A549 (cell line): ENCODE data around the gene OVAAL. TPM values are rescaled to one million over a fixed set of nuclear protein-coding genes. Genes with fewer than 3 reads are reported as not detected.

Experiments
- ATAC-seq, 2 experiments: fragments of 200-7000 bp in 1 of 2; fragments of >200 bp in 1 of 2; cut with Nextera tagmentation in 1 of 2; cut with Tn5 transposase in 1 of 2; 3 replicates each; pipeline versions ENCODE4 v1.8.0 to v1.9.1; 2018 to 2020; ENCODE audit warnings: mild to moderate bottlenecking in 1 of 2, moderate library complexity in 1 of 2
- CTCF ChIA-PET: fragments of 300-600 bp; sonication (Branson Sonifier 250); formaldehyde crosslinking; extraction: SDS; loops from one replicate; lab custom pipeline; 2021; ENCODE audit warnings: antibody characterized with exemption, inconsistent platforms; lab: Yijun Ruan, JAX
- POLR2A ChIA-PET: fragments of 350-600 bp; formaldehyde crosslinking; extraction: SDS; loops from one replicate; lab custom pipeline; 2021; ENCODE audit warnings: antibody characterized with exemption, inconsistent platforms; lab: Yijun Ruan, JAX
- DNase-seq, 2 experiments: peaks; one replicate each; pipeline versions ENCODE4 v3.0.0 to v3.0.0-alpha.2; 2011 to 2016; ENCODE audit warnings: low read depth in 1 of 2, low spot score in 1 of 2
- FAIRE-seq: peaks from 2 replicates; lab custom pipeline; 2011; peaks lifted over from hg19 to GRCh38; lab: Jason Lieb, UNC
- H3K27ac ChIP-seq, 2 experiments: fragments of >200 bp; sonication (Bioruptor Twin); formaldehyde crosslinking; 3 replicates each; pipeline ENCODE4 v1.5.1; 2016 to 2017
- H3K4me1 ChIP-seq: fragments of >200 bp; sonication (Bioruptor Twin); formaldehyde crosslinking; 3 replicates; pipeline ENCODE4 v1.6.1; 2016
- H3K4me2 ChIP-seq: fragments of >200 bp; sonication (Bioruptor Twin); formaldehyde crosslinking; 3 replicates; pipeline ENCODE4 v1.6.1; 2016
- H3K4me3 ChIP-seq: fragments of >200 bp; sonication (Bioruptor Twin); formaldehyde crosslinking; 3 replicates; pipeline ENCODE4 v1.5.1; 2016
- H3K9me3 ChIP-seq: fragments of >200 bp; sonication (Bioruptor Twin); formaldehyde crosslinking; 3 replicates; pipeline ENCODE4 v1.6.1; 2016
- BCL3 ChIP-seq: fragments of >200 bp; sonication (Bioruptor Twin); formaldehyde crosslinking; IDR thresholded peaks from 3 replicates; pipeline ENCODE4 v1.6.1; 2016
- EHF ChIP-seq: fragments of 250-450 bp; sonication (Bioruptor Pico); IDR thresholded peaks from 2 replicates; pipeline ENCODE4 v1.5.0; 2020; ENCODE audit warnings: mild to moderate bottlenecking
- ESRRA ChIP-seq: fragments of 150-350 bp; IDR thresholded peaks from 2 replicates; pipeline ENCODE4 v1.6.1; 2014; ENCODE audit warnings: mild to moderate bottlenecking, low read length, borderline replicate concordance
- FOSL2 ChIP-seq, 2 experiments: fragments of 450-650 bp in 1 of 2; fragments of >200 bp in 1 of 2; sonication (Bioruptor Twin) in 1 of 2; formaldehyde crosslinking; IDR thresholded peaks; 2 replicates each; pipeline versions ENCODE4 v1.5.0 to v1.6.1; 2016 to 2020; ENCODE audit warnings: mild to moderate bottlenecking in 1 of 2, moderate library complexity in 1 of 2
- FOXS1 ChIP-seq: fragments of 250-450 bp; sonication (Bioruptor Pico); IDR thresholded peaks from 2 replicates; pipeline ENCODE4 v1.5.0; 2020; ENCODE audit warnings: mild to moderate bottlenecking, moderate library complexity
- MAFK ChIP-seq: fragments of 450-650 bp; IDR thresholded peaks from 2 replicates; pipeline ENCODE4 v1.6.1; 2014; ENCODE audit not compliant: partially characterized antibody
- NFE2L2 ChIP-seq: fragments of 150-350 bp; conservative IDR thresholded peaks from 2 replicates; pipeline ENCODE4 v1.6.1; 2014; ENCODE audit warnings: low read length
- RAD21 ChIP-seq, 2 experiments: fragments of >200 bp in 1 of 2; sonication (Bioruptor Twin) in 1 of 2; formaldehyde crosslinking in 1 of 2; IDR thresholded peaks in 1 of 2; conservative IDR thresholded peaks in 1 of 2; 2 replicates in 1 of 2; 3 replicates in 1 of 2; pipeline ENCODE4 v1.6.1; 2012 to 2018; ENCODE audit warnings: inconsistent platforms in 1 of 2
- RNF2 ChIP-seq: fragments of 200-600 bp; sonication (generic); IDR thresholded peaks from 2 replicates; pipeline ENCODE4 v1.6.1; 2016; ENCODE audit warnings: low read depth, mild to moderate bottlenecking, antibody characterized with exemption, moderate library complexity, borderline replicate concordance
- SMC3 ChIP-seq: fragments of >200 bp; sonication (Bioruptor Twin); formaldehyde crosslinking; IDR thresholded peaks from 3 replicates; pipeline ENCODE4 v1.6.1; 2018; ENCODE audit warnings: inconsistent platforms
- TFCP2L1 ChIP-seq: fragments of 250-450 bp; sonication (Bioruptor Pico); IDR thresholded peaks from 2 replicates; pipeline ENCODE4 v1.5.0; 2021; ENCODE audit warnings: mild to moderate bottlenecking
- TP53 ChIP-seq: fragments of 250-450 bp; sonication (Bioruptor Pico); IDR thresholded peaks from 2 replicates; pipeline ENCODE4 v1.5.0; 2021; ENCODE audit warnings: mild to moderate bottlenecking, moderate library complexity
- ZNF302 ChIP-seq: fragments of 250-450 bp; sonication (Bioruptor Pico); IDR thresholded peaks from 2 replicates; pipeline ENCODE4 v1.9.0; 2021; ENCODE audit warnings: inconsistent platforms, mild to moderate bottlenecking, moderate library complexity
- WGBS: methylation state at CpG from one replicate; pipeline ENCODE4 v1.1.6; 2017; ENCODE audit errors: missing lambda C conversion rate; 5-methylcytosine and 5-hydroxymethylcytosine counted together
- polyA plus RNA-seq, 4 experiments: library from polyadenylated mRNA; depleted of rRNA in 3 of 4; stranded (reverse); fragments of >200 nt; fragmentation: RNase III in 1 of 4; extraction: RNeasy Plus Mini Kit Qiagen cat#74134 plus additional on column Dnase treatment in 1 of 4; gene quantifications; 2 replicates in 3 of 4; 3 replicates in 1 of 4; pipeline ENCODE4 v1.2.3, GENCODE V29; 2011 to 2017
- TF ChIP-seq, protein P1 (sequence below): fragments of >200 bp; sonication (Bioruptor Twin); formaldehyde crosslinking; IDR thresholded peaks from 3 replicates; pipeline ENCODE4 v1.5.1; 2016
- TF ChIP-seq, protein P2 (sequence below): IDR thresholded peaks from 2 replicates; pipeline ENCODE4 v1.6.1; 2012; ENCODE audit warnings: low read depth, borderline replicate concordance

OVAAL gene
- polyA plus RNA-seq, 2 of the 4 experiments (the other 2 are of a cell fraction): 0.08 TPM; not detected in 1

- ATAC-seq: peak; percentile 49 to 75; a peak in 5 of 6 replicates
- POLR2A ChIA-PET: interaction anchor here (0.6 kb wide), 1 partner anchor 38 kb away, joined by 3 read pairs; no protein-coding TSS in a partner anchor
- Histone ChIP-seq H3K4me3 (no peak overlapping the region), H3K4me1 (peaks cover 39% of the 10 kb centered on the region), H3K9me3 (no peaks in the 10 kb centered on the region), H3K27ac (peak overlapping the region; percentile 78), H3K4me2 (peak overlapping the region; percentile 45)
- DNase-seq: no peak
- TF ChIP-seq FOSL2 (IDR thresholded peaks at IDR 0.05): no peak
- TF ChIP-seq FOSL2 (CRISPR knock-in tag; IDR thresholded peaks at IDR 0.05): peak; percentile 55; the same call in 1 of the 2 replicates
- no peak for TF ChIP-seq MAFK
- no peak for TF ChIP-seq TFCP2L1
- FAIRE-seq: no peak
- WGBS: 47% methylated on average over 5 of the region's 5 CpGs
- CTCF ChIA-PET: interaction anchor here (1.2 kb wide), 1 partner anchor 12 kb away, joined by 3 read pairs; no protein-coding TSS in a partner anchor
These were observed 2.3 kb downstream of the OVAAL start for GRCh38 chr1:180560868-180561600.

DNA sequence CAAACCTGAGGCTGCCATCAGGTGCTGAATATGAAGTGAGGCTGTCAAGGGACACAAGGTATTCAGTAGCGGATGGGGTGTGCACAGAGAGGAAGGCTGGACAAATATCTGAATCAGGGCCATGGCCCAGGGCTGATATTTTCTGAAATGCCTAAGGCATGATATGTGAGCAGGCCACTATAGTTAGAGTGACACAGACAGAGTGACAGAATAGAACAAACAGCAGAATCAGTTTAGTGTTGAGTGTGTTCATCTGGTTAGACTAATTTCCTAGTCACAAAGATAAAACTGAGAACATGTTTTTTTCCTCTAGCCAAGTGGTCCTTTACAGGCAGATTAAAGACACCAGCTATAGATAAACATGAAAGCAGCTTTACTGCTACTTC, 3.9 kb downstream of the OVAAL start:
- peak overlapping the region; percentile 49 for H3K4me2 ChIP-seq
- ATAC-seq (no peak), DNase-seq (no peak), FAIRE-seq (no peak)
- H3K27ac ChIP-seq: peak overlapping the region; percentile 78
- ChIA-PET CTCF (interaction anchor here (0.7 to 1.3 kb wide), 3 partner anchors 14 to 300 kb away, joined by 3 to 4 read pairs (median 3); no protein-coding TSS in a partner anchor), POLR2A (no interaction called here)
- no peaks in the 10 kb centered on the region for H3K9me3 ChIP-seq
- no peak for TF ChIP-seq TP53 (CRISPR knock-in tag)
- TF ChIP-seq, protein P1, sequence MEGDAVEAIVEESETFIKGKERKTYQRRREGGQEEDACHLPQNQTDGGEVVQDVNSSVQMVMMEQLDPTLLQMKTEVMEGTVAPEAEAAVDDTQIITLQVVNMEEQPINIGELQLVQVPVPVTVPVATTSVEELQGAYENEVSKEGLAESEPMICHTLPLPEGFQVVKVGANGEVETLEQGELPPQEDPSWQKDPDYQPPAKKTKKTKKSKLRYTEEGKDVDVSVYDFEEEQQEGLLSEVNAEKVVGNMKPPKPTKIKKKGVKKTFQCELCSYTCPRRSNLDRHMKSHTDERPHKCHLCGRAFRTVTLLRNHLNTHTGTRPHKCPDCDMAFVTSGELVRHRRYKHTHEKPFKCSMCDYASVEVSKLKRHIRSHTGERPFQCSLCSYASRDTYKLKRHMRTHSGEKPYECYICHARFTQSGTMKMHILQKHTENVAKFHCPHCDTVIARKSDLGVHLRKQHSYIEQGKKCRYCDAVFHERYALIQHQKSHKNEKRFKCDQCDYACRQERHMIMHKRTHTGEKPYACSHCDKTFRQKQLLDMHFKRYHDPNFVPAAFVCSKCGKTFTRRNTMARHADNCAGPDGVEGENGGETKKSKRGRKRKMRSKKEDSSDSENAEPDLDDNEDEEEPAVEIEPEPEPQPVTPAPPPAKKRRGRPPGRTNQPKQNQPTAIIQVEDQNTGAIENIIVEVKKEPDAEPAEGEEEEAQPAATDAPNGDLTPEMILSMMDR: no peak
- no peak for TF ChIP-seq SMC3
- no peak for TF ChIP-seq ZNF302 (CRISPR knock-in tag)
- no peak for TF ChIP-seq RAD21 (conservative IDR thresholded peaks at IDR 0.05 in 1 of 2, IDR thresholded peaks at IDR 0.05 in 1 of 2)
- TF ChIP-seq ESRRA: no peak
- no peak for TF ChIP-seq RNF2
- TF ChIP-seq EHF (CRISPR knock-in tag): no peak
- TF ChIP-seq FOXS1: no peak
- no peak for TF ChIP-seq BCL3
- H3K4me1 ChIP-seq: peaks cover 39% of the 10 kb centered on the region
- 100% methylated on average over 1 of the region's 1 CpG for WGBS
- no peak overlapping the region for H3K4me3 ChIP-seq

- CTCF ChIA-PET: interaction anchor here (0.7 kb wide), 1 partner anchor 17 kb away, joined by 3 read pairs; no protein-coding TSS in a partner anchor
These were observed 4.5 kb downstream of the OVAAL start for GRCh38 chr1:180563026-180563827.

More at GRCh38 chr1:180563026-180563827, 4.5 kb downstream of the OVAAL start:
- Histone ChIP-seq H3K4me3 (no peak overlapping the region), H3K9me3 (no peaks in the 10 kb centered on the region), H3K4me1 (peaks cover 39% of the 10 kb centered on the region), H3K4me2 (peak overlapping the region; percentile 49), H3K27ac (peak overlapping the region; percentile 78)
- 71% methylated on average over 14 of the region's 14 CpGs for WGBS
- POLR2A ChIA-PET: no interaction called here
- peak; percentile 32; the same call in 1 of the 2 replicates for TF ChIP-seq NFE2L2
- TF ChIP-seq, protein P2, sequence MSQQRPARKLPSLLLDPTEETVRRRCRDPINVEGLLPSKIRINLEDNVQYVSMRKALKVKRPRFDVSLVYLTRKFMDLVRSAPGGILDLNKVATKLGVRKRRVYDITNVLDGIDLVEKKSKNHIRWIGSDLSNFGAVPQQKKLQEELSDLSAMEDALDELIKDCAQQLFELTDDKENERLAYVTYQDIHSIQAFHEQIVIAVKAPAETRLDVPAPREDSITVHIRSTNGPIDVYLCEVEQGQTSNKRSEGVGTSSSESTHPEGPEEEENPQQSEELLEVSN: no peak
- TF ChIP-seq MAFK: peak; percentile 65
- DNase-seq (peak; percentile 32 to 58), ATAC-seq (peak; percentile 57 to 80; a peak in 3 of 6 replicates), FAIRE-seq (no peak)
